ACHN (cell line): ENCODE data around the gene NDUFB6.
"Not testable (repeated sequence)": the region's sequence is repeated elsewhere in the genome, so short reads cannot be mapped to it uniquely, and the experiment has no call there.

Source experiments
- DNase-seq: peaks from one replicate; pipeline ENCODE4 v3.0.0-alpha.2; 2015
- in situ Hi-C: cut with HindIII; loops from 2 replicates; pipeline ENCODE4 v1.10.0; 2017; ENCODE audit warnings: low sequenced_read_pairs, low pct_ligation_motif_present, low pct_unique_long_range_greater_than_20kb

Gene NDUFB6

GRCh38 chr9:32574858-32575257, 1.9 kb upstream of the NDUFB6 start:
- in situ Hi-C loops = no loop called here
- DNase-seq = no peak

DNA sequence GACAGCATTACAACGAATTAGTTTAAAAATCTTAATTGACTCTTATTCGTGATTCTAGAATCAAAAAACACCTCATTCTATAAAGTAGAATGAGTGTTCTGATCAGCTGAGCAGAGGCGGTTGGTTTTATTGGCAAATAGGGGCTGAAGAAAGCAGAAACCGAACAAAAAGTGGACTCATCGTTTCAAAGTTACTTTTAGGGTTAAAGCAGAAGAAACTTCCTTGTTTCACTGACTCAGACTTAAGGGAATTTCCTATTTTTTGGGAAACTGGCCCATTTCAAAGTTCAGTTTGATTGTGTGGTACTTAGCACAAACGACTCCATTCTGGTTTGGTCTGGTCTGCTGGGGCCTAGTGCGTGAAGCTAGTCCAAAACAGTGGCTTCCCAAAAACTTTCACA, 862 bp upstream of the NDUFB6 start:
- in situ Hi-C loops = no loop called here
- DNase-seq = no peak

- in situ Hi-C loops = no loop called here
- peak; percentile 82 for DNase-seq
These were observed 725 bp downstream of the NDUFB6 start for GRCh38 chr9:32571969-32572899.

DNA sequence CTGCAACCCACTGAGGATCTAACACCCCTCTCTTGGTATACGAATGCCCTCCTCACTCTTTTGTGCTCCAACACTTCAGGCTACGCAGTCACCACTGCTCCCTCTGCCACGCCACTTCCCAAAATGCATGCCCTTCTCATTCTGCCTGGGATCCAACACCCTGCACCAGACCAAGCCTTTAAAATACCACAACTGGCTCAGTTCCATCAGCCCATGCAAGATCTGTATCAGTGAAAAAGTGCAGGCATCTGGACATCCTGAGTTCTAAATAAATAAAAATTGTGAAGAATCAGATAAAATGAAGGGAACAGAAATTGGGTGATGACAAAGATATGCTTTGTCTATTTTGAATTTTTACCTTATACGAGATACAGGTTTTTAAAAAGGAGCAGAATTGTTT, 2.7 kb downstream of the NDUFB6 start:
- in situ Hi-C loops = no loop called here
- no peak for DNase-seq

GRCh38 chr9:32566770-32567169, 6.2 kb downstream of the NDUFB6 start:
- no peak for DNase-seq
- in situ Hi-C loops = no loop called here

DNA sequence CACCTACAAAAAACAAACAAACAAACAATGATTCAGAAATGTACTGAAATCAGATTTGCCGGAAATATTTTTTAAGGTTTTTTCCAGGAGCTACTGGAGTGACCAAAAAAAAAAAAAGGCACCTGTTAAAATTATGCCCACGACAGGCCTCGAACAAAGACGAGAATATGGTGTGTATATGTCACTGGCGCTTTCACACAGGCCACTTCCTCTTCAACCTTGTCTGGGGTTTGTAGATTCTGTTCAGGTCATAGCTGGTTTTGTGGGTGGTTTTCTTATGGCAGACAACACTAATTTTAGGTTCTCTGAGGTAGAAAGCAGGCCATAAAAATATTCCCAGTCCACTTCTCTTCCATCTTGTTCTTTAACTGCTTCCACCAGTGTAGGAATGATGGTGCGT, 7.0 kb downstream of the NDUFB6 start:
- no peak for DNase-seq
- in situ Hi-C loops = no loop called here

- in situ Hi-C loops = no loop called here
- no peak for DNase-seq
These were observed 14.5 kb downstream of the NDUFB6 start for GRCh38 chr9:32558408-32558934.

DNA sequence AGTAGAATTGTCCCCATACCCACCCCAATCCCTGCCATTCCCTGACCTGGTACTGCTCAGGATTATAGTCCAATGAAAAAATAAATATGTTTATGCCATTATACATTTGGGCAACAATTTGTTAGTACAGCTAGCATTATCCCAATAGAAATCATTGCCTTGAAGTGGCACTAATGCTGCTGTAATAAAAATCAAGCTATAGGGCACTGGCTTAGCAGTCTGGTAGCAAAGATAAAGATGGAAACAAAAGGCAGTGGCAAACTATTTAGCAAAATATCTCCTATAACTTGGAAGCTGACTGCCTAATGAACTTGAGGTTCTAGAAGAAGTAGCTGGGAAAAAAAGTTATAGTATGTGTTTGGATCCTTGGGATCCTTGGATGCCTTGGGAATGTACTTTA, 18.4 kb downstream of the NDUFB6 start:
- DNase-seq = no peak
- in situ Hi-C loops = no loop called here

DNA sequence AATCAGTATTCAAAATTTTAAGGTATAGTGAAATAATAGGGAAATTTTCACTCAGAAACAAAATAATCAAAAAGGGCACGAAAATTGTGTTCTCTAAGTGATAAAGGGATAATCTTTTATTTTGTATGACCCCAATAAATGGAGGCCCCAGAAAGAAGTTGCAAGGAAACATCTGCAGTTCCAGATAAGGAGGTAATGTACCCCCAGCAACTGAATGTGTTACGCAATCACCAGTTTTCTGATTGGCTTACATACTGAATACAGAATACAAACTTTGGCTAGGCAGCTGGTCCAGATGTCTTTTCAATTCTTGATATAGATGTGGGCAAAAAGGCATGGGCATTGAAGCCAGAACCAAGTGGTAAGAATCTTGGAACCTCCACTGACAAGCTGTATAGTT, 18.9 kb downstream of the NDUFB6 start:
- DNase-seq = no peak
- in situ Hi-C loops = no loop called here

GRCh38 chr9:32552172-32552872, 20.6 kb downstream of the NDUFB6 start, which contains the start of the genes SMIM27 and TOPORS:
Gene SMIM27 (plus strand): TSS chr9:32552327. CDS start chr9:32552435, 108 bp downstream.
Gene TOPORS (minus strand): TSS chr9:32552586. CDS start chr9:32552436, 150 bp downstream.
- in situ Hi-C loops = no loop called here
- peak; percentile 87 for DNase-seq

DNA sequence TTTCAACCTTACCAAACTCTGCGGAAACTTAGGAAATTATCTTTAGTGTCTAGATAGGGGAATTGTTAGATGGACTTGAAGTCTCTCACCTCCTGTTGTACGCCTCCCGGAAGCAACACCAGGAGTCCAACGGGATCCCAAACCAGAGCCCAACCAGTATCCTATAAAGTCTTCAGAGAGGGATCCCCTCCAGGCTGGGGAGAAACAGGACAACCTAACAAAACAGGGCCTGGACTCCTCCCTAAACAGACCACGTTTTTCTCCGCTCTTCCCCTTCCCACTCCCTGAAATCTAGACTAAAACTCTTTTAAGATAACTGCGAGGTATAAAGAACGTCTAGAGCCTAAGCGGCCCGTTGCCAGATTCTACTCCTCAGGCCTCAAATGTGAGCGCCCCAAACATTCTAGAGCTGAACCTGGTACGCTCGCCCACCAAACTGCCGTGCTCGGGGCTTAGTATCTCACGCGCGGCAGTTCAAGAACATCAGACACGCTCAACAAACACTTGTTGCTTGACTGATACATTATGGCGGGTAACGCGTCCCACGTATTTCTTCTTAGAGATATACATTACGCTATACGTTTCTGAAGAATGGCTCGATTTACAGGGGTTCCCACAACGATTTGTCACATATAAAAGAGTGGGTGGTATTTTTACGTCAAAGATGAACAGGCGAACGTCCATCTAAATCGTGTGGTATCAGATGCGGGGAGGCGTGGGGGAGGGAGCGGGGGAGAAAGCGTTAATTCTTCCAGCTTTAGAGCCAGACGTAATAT, 21.5 kb downstream of the NDUFB6 start:
- DNase-seq = peak; percentile 42
- in situ Hi-C loops = no loop called here

- in situ Hi-C loops = no loop called here
- DNase-seq = peak; percentile 90
These were observed 22.2 kb downstream of the NDUFB6 start for GRCh38 chr9:32550562-32551275.

GRCh38 chr9:32550150-32550561, 22.8 kb downstream of the NDUFB6 start:
- in situ Hi-C loops = no loop called here
- DNase-seq = peak; percentile 39

- DNase-seq, in situ Hi-C loops: not testable (repeated sequence)
These were observed 24.7 kb downstream of the NDUFB6 start for GRCh38 chr9:32548213-32548612.

DNA sequence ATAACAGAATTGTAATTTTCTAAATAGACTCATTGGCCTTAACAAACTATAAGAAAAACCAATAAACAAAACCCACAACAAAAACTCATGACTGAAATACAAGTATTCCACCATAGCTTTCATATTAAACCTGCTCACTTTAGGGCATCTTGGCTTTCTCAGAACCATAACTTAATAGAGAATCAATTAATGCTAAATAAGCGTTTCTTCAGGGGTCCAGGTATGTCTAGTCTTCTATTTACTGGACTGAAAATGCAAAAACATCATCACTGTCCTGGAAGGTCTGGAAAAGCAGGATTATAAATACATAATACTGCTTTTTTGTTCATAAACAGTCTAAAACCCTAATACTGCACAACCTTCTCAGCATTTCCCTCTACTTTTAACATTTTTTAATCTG, 27.1 kb downstream of the NDUFB6 start:
- in situ Hi-C loops = no loop called here
- DNase-seq = no peak

GRCh38 chr9:32543047-32543446, 29.9 kb downstream of the NDUFB6 start:
- no peak for DNase-seq
- in situ Hi-C loops = no loop called here

DNA sequence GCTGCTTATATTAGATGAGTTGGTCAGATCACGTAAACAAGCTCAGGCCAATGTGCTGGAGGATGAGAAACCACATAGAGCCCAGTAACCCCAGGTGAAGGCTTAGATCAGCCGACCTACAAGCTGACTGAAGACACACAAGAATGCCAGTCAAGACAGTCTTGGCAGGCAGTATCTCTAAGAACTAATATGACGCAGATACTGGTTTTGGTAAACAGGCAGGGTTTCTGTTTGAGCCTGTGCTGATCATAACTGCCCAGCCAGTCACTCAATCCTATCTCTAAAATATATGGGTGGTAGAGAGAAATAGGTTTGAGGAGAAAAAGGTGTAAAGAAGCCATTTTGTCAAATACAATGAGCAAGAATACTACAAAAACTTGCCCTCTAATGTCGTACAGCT, 39.1 kb downstream of the NDUFB6 start:
- DNase-seq = no peak
- in situ Hi-C loops = no loop called here

- no peak for DNase-seq
- in situ Hi-C loops = no loop called here
These were observed 39.6 kb downstream of the NDUFB6 start for GRCh38 chr9:32533336-32533735.
